ENCODE data around the gene EIF5A. TPM values are rescaled to one million over a fixed set of nuclear protein-coding genes. Genes with fewer than 3 reads are reported as not detected.
A peak's percentile ranks its signal among the peaks of the same experiment; 100 is the strongest.

EIF5A gene
- total RNA-seq, 1 experiment from 2014 or later: 1,139 TPM

GRCh38 chr17:7307686-7308624, 527 bp downstream of the EIF5A start:
- intact Hi-C loops (cut with micrococcal nuclease): loop anchor here (2.0 to 5.0 kb wide), 2 partner anchors 43 to 56 kb away; partner anchors contain the start of genes CTDNEP1 and ELP5
- no peak for DNase-seq (ENCODE audit: low read depth, low spot score)
- no peak overlapping the region for H2AFZ ChIP-seq (ENCODE audit: low read depth, low read length, poor library complexity, severe bottlenecking)
- H3K4me3 ChIP-seq (replicated peaks in 1 of 2; ENCODE audit: low read depth in 1 of 2, low read length in 2 of 2): peak overlapping the region; percentile 90 to 99
- ChIA-PET POLR2A (interaction anchor here (0.6 to 1.6 kb wide), 4 partner anchors 10 to 96 kb away, joined by 3 to 9 read pairs (median 3); partner anchors contain the start of genes GABARAP, NEURL4 and TMEM256), CTCF (no interaction called here), RAD21 (ENCODE audit: low non-redundant PET in 1 of 2, low total read pairs in 2 of 2, uncharacterized antibody in 2 of 2, unreplicated experiment in 2 of 2) (no interaction called here)
- H3K79me2 ChIP-seq (ENCODE audit: insufficient read depth, low read length): peaks cover 55% of the 10 kb centered on the region
- H3K4me2 ChIP-seq (ENCODE audit: low read length): peak overlapping the region; percentile 88
- no TSS peak for BruUV-seq (replicated peaks)
- peak; percentile 16 for ATAC-seq
- no peaks in the 10 kb centered on the region for H3K9me2 ChIP-seq (ENCODE audit: insufficient read depth)
- H3K27ac ChIP-seq (ENCODE audit: low read depth, low read length): peak overlapping the region; percentile 98
- peaks cover 24 to 47% of the 10 kb centered on the region in 2 experiments for H3K4me1 ChIP-seq (ENCODE audit: control insufficient read depth in 1 of 2, insufficient read depth in 2 of 2, low read length in 2 of 2)
- H3K9me3 ChIP-seq (ENCODE audit: control insufficient read depth in 1 of 2, insufficient read depth in 1 of 2, low read depth in 1 of 2, low read length in 2 of 2): no peaks in the 10 kb centered on the region
- H4K20me1 ChIP-seq (ENCODE audit: insufficient read depth): peaks cover 30% of the 10 kb centered on the region
- peaks cover 27 to 42% of the 10 kb centered on the region in 2 experiments for H3K36me3 ChIP-seq (ENCODE audit: control insufficient read depth in 1 of 2, insufficient read depth in 2 of 2, low read length in 2 of 2)
- TF ChIP-seq EZH2 (IDR thresholded peaks at IDR 0.05) (no peak), YY1 (IDR thresholded peaks at IDR 0.05; ENCODE audit: extremely low read depth, insufficient replicate concordance, low read depth, low read length) (no peak), SRF (IDR thresholded peaks at IDR 0.05; ENCODE audit: low read depth) (no peak), ATF3 (IDR thresholded peaks at IDR 0.05) (no peak), ZNF274 (IDR thresholded peaks at IDR 0.05; ENCODE audit: low read depth, low read length) (no peak), MAX (IDR thresholded peaks at IDR 0.05) (peak; percentile 74), JUND (IDR thresholded peaks at IDR 0.05) (no peak), FOSL1 (IDR thresholded peaks at IDR 0.05; ENCODE audit: low read depth) (no peak), POLR2AphosphoS5 (IDR thresholded peaks at IDR 0.05; ENCODE audit: low read depth, low read length) (no peak), TCF7L2 (IDR thresholded peaks at IDR 0.05; ENCODE audit: borderline replicate concordance, extremely low read depth, insufficient read depth, insufficient read length) (no peak), ZFX (IDR thresholded peaks at IDR 0.05) (peak; percentile 45; the same call in 1 of the 2 replicates), POLR2A (IDR thresholded peaks at IDR 0.05; ENCODE audit: borderline replicate concordance, extremely low read depth, insufficient read depth, insufficient read length) (no peak)
- H3K9ac ChIP-seq (ENCODE audit: low read length): peak overlapping the region; percentile 99
- no peaks in the 10 kb centered on the region for H3K27me3 ChIP-seq (ENCODE audit: insufficient read depth, low read length)

Measured in HCT116 (cell line).